Rectal smooth muscle tissue (tissue), 1 donor: ENCODE measurements around the gene AMPD3.

Experiments
- H3K27ac ChIP-seq: one replicate; pipeline ENCODE4 v1.7.0; 2013; ENCODE audit warnings: low read depth, low read length, inconsistent platforms
- H3K27me3 ChIP-seq: one replicate; pipeline ENCODE4 v1.7.0; 2013; ENCODE audit warnings: low read length; ENCODE audit not compliant: control insufficient read depth, insufficient read depth
- H3K36me3 ChIP-seq: one replicate; pipeline ENCODE4 v1.7.0; 2013; ENCODE audit warnings: low read length; ENCODE audit not compliant: control insufficient read depth, insufficient read depth
- H3K4me1 ChIP-seq: one replicate; pipeline ENCODE4 v1.7.0; 2013; ENCODE audit warnings: low read length; ENCODE audit not compliant: control insufficient read depth, insufficient read depth
- H3K4me3 ChIP-seq: one replicate; pipeline ENCODE4 v1.7.0; 2013; ENCODE audit warnings: low read length
- H3K9ac ChIP-seq: one replicate; pipeline ENCODE4 v1.7.0; 2013; ENCODE audit warnings: low read length

AMPD3 gene

GRCh38 chr11:10454878-10455631 lies at the start of gene AMPD3:
Gene AMPD3, plus strand, starts transcription at chr11:10455264. Its CDS starts 6,256 bp downstream, at chr11:10461520.
- Histone ChIP-seq H3K4me3 (peak within 1 kb of the TSS; percentile 59), H3K27ac (peak within 1 kb of the TSS; percentile 18), H3K4me1 (no peaks in the 10 kb centered on the region), H3K9ac (no peak within 1 kb of the TSS), H3K27me3 (no peaks in the 10 kb centered on the region), H3K36me3 (no peaks in the 10 kb centered on the region)

GRCh38 chr11:10405865-10406592 lies 49.0 kb upstream of the AMPD3 start:
- H3K36me3 ChIP-seq: no peaks in the 10 kb centered on the region

GRCh38 chr11:10407055-10407454 lies 48.0 kb upstream of the AMPD3 start:
- no peaks in the 10 kb centered on the region for H3K36me3 ChIP-seq
- H3K4me3 ChIP-seq: no peak overlapping the region
- no peaks in the 10 kb centered on the region for H3K4me1 ChIP-seq
- no peak overlapping the region for H3K27ac ChIP-seq
- H3K9ac ChIP-seq: no peak overlapping the region
- no peaks in the 10 kb centered on the region for H3K27me3 ChIP-seq

More at GRCh38 chr11:10405865-10406592, 49.0 kb upstream of the AMPD3 start:
- H3K4me1 ChIP-seq: no peaks in the 10 kb centered on the region
- H3K9ac ChIP-seq: no peak overlapping the region
- H3K27ac ChIP-seq: no peak overlapping the region
- no peak overlapping the region for H3K4me3 ChIP-seq
- H3K27me3 ChIP-seq: no peaks in the 10 kb centered on the region

GRCh38 chr11:10407749-10408685 lies 47.0 kb upstream of the AMPD3 start:
- Histone ChIP-seq H3K27me3 (no peaks in the 10 kb centered on the region), H3K36me3 (no peaks in the 10 kb centered on the region), H3K9ac (no peak overlapping the region), H3K27ac (no peak overlapping the region), H3K4me3 (no peak overlapping the region), H3K4me1 (no peaks in the 10 kb centered on the region)

GRCh38 chr11:10409207-10409661 lies 45.8 kb upstream of the AMPD3 start:
- Histone ChIP-seq H3K9ac (no peak overlapping the region), H3K36me3 (no peaks in the 10 kb centered on the region), H3K27ac (no peak overlapping the region), H3K4me3 (no peak overlapping the region), H3K4me1 (no peaks in the 10 kb centered on the region), H3K27me3 (no peaks in the 10 kb centered on the region)

- Histone ChIP-seq H3K4me3 (no peak overlapping the region), H3K36me3 (no peaks in the 10 kb centered on the region), H3K27ac (no peak overlapping the region)
These were observed 44.8 kb upstream of the AMPD3 start for GRCh38 chr11:10410106-10410843.

GRCh38 chr11:10410844-10411200 lies 44.2 kb upstream of the AMPD3 start:
- H3K9ac ChIP-seq: no peak overlapping the region
- H3K4me3 ChIP-seq: no peak overlapping the region
- H3K27ac ChIP-seq: no peak overlapping the region
- no peaks in the 10 kb centered on the region for H3K4me1 ChIP-seq
- no peaks in the 10 kb centered on the region for H3K36me3 ChIP-seq
- H3K27me3 ChIP-seq: no peaks in the 10 kb centered on the region

More at GRCh38 chr11:10410106-10410843, 44.8 kb upstream of the AMPD3 start:
- Histone ChIP-seq H3K4me1 (no peaks in the 10 kb centered on the region), H3K27me3 (no peaks in the 10 kb centered on the region), H3K9ac (no peak overlapping the region)

GRCh38 chr11:10412266-10412665 lies 42.8 kb upstream of the AMPD3 start:
- Histone ChIP-seq H3K9ac (no peak overlapping the region), H3K27ac (no peak overlapping the region), H3K36me3 (no peaks in the 10 kb centered on the region), H3K27me3 (no peaks in the 10 kb centered on the region), H3K4me3 (no peak overlapping the region), H3K4me1 (no peaks in the 10 kb centered on the region)

GRCh38 chr11:10413268-10413667 lies 41.8 kb upstream of the AMPD3 start:
- Histone ChIP-seq H3K9ac (no peak overlapping the region), H3K4me3 (no peak overlapping the region), H3K27me3 (no peaks in the 10 kb centered on the region), H3K4me1 (no peaks in the 10 kb centered on the region), H3K27ac (no peak overlapping the region), H3K36me3 (no peaks in the 10 kb centered on the region)

GRCh38 chr11:10414181-10414580 lies 40.9 kb upstream of the AMPD3 start:
- Histone ChIP-seq H3K4me1 (no peaks in the 10 kb centered on the region), H3K4me3 (no peak overlapping the region), H3K9ac (no peak overlapping the region), H3K36me3 (no peaks in the 10 kb centered on the region), H3K27me3 (no peaks in the 10 kb centered on the region), H3K27ac (no peak overlapping the region)

GRCh38 chr11:10414659-10415058 lies 40.4 kb upstream of the AMPD3 start:
- no peak overlapping the region for H3K4me3 ChIP-seq
- H3K36me3 ChIP-seq: no peaks in the 10 kb centered on the region
- H3K4me1 ChIP-seq: no peaks in the 10 kb centered on the region
- H3K27ac ChIP-seq: no peak overlapping the region
- no peak overlapping the region for H3K9ac ChIP-seq
- H3K27me3 ChIP-seq: no peaks in the 10 kb centered on the region
